Measurements from ENCODE around the gene MST1R.

The MST1R gene

DNA sequence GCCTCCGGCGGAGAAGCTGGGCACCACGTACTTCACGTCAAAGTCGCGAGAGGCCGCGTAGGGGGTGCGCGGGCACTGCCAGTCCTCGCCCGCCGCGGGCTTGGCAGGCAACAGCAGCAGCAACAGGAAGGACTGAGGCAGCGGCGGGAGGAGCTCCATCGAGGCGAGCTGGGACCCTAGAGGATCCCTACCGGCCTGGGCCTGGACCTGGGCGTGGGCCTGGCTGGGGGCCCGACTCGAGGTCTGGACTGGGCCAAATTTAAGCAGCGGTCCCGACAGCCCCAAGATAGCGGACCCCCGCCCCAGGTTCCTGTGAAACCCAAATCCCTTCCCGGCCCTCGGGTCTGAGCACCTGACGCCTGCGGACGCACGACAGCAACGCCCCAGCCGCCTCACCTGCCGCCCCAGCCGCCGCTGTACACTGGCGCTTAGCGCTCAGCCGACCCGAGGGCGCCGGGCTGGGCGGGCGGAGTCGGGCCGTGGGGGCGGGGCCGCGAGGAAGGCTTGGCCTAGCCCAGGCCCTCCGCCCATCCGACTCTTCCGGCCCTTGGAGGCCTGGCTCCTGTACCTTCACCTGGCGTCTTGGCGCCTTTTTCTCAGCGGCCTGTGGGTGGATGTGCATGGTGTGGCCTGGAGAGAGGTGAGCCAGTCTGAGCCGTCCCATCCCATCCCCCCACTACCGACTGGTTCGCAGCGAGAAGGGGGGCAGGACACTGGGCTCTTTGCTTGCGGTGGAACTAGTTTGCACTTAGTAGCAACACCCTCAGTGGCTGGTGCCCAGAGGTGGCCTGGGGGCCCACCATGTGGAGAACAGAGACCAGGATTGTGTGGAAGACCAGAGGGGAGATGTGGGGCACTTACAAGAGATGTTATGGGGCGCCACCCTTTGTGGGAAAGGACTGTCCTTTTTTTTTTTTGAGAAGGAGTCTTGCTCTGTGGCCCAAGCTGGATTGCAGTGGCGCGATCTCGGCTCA, at the start of gene MST1R:
Gene MST1R, minus strand, starts transcription at position 423 of the 974 bp plus-strand sequence. Its CDS starts 264 bp downstream, at position 159.
- H3K4me3 Mint-ChIP-seq = peak within 1 kb of the TSS; percentile 60
- TF ChIP-seq CTCF (IDR thresholded peaks at IDR 0.05) = no peak
- DNase-seq = peak; percentile 86
- H3K27me3 Mint-ChIP-seq (ENCODE audit: low read depth, poor library complexity) = peaks cover 11% of the 10 kb centered on the region
- H3K9me3 Mint-ChIP-seq = no peaks in the 10 kb centered on the region
- H3K4me1 Mint-ChIP-seq = peaks cover 12% of the 10 kb centered on the region
- no peaks in the 10 kb centered on the region for H3K36me3 Mint-ChIP-seq (ENCODE audit: low read depth)
- H3K27ac Mint-ChIP-seq = no peak within 1 kb of the TSS

DNA sequence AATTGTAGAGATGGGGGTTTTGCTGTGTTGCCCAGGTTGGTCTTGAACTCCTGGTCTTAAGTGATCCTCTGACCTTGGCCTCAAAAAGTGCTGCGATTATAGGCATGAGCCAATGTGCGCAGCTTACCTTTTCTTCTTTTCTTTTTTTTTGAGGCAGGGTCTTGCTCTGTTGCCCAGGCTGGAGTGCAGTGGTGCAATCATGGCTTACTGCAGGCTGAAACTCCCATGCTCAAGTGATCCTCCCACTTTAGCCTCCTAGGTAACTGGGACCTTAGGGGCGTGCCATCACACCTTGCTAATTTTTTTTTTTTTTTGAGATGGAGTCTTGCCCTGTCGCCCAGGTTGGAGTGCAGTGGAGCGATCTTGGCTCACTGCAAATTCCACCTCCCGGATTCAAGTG, 49.3 kb upstream of the MST1R start:
- DNase-seq = no peak
- Mint-ChIP-seq H3K36me3 (ENCODE audit: low read depth) (peaks cover 46% of the 10 kb centered on the region), H3K4me3 (no peak overlapping the region), H3K27me3 (ENCODE audit: low read depth, poor library complexity) (peaks cover 3% of the 10 kb centered on the region), H3K4me1 (no peaks in the 10 kb centered on the region), H3K9me3 (peaks cover 6% of the 10 kb centered on the region), H3K27ac (no peak overlapping the region)
- TF ChIP-seq CTCF (IDR thresholded peaks at IDR 0.05) = no peak

DNA sequence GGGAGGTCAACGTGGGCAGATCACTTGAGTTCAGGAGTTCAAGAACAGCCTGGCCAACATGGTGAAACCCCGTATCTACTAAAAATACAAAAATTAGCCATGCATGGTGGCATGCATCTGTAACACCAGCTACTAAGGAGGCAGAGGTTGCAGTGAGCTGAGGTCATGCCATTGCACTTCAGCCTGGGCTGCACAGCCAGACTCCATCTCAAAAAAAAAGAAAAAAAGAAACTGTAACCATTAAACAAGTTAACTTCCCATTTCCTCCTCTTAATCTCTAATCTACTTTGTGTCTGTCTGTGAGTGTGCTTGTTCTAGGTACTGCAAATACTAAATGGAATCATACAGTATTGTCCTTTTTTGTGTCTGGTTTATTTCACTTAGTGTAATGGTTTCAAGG, 39.0 kb upstream of the MST1R start:
- no peak for DNase-seq
- Mint-ChIP-seq H3K9me3 (peaks cover 6% of the 10 kb centered on the region), H3K4me3 (peak overlapping the region; percentile 35), H3K27ac (peak overlapping the region; percentile 87), H3K27me3 (ENCODE audit: low read depth, poor library complexity) (no peaks in the 10 kb centered on the region), H3K4me1 (peaks cover 18% of the 10 kb centered on the region), H3K36me3 (ENCODE audit: low read depth) (peaks cover 44% of the 10 kb centered on the region)
- TF ChIP-seq CTCF (IDR thresholded peaks at IDR 0.05) = no peak

GRCh38 chr3:49940667-49941249, 37.1 kb upstream of the MST1R start:
- Mint-ChIP-seq H3K9me3 (peaks cover 6% of the 10 kb centered on the region), H3K27me3 (ENCODE audit: low read depth, poor library complexity) (no peaks in the 10 kb centered on the region), H3K4me3 (peak overlapping the region; percentile 98), H3K27ac (peak overlapping the region; percentile 99), H3K36me3 (ENCODE audit: low read depth) (peaks cover 29% of the 10 kb centered on the region), H3K4me1 (peaks cover 28% of the 10 kb centered on the region)
- DNase-seq = no peak
- no peak for TF ChIP-seq CTCF (IDR thresholded peaks at IDR 0.05)

- Mint-ChIP-seq H3K9me3 (peaks cover 6% of the 10 kb centered on the region), H3K4me3 (peak within 1 kb of the TSS; percentile 98), H3K27ac (peak within 1 kb of the TSS; percentile 99), H3K36me3 (ENCODE audit: low read depth) (peaks cover 22% of the 10 kb centered on the region), H3K4me1 (peaks cover 28% of the 10 kb centered on the region), H3K27me3 (ENCODE audit: low read depth, poor library complexity) (no peaks in the 10 kb centered on the region)
- peak; percentile 91 for DNase-seq
- TF ChIP-seq CTCF (IDR thresholded peaks at IDR 0.05) = no peak
Measured at GRCh38 chr3:49939858-49940666, 36.4 kb upstream of the MST1R start, which contains the start of gene RBM6. TSS of gene RBM6 (plus strand) at chr3:49940150. CDS start at chr3:49962642, 22,492 bp downstream.

All from nephron progenitor cell (in vitro differentiated cells).